ENCODE results near the gene MOCS2. TPM values are rescaled to one million over a fixed set of nuclear protein-coding genes. Genes with fewer than 3 reads are reported as not detected.
A peak's percentile ranks its signal among the peaks of the same experiment; 100 is the strongest.

Gene MOCS2
- total RNA-seq, 4 donors from 2014 or later, result 68.7 to 117 (median 86.4) TPM

DNA sequence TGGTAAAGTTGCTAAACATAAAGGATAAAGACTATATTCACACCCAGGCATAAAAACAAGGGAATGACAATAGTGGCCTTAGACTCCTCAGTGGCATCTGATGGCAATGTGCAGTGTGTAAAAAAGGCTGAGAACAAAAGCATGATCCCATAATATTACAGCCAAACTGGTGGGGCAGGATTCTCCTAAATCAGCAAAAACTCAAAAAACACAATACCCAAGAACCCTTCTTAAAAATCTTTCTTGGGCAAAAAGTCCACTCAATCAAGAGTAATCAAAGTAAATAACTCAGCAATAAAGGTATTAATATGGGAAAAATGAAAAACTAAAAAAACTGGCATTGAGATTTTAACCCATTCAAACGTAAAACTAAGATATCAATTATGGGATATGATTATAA, 1.6 kb upstream of the MOCS2 start:
- H3K9me3 ChIP-seq, result no peaks in the 10 kb centered on the region
- no peak for ATAC-seq
- H3K4me3 ChIP-seq, result no peak overlapping the region
- peaks cover 0 to 43% (median 2%) of the 10 kb centered on the region in 3 donors for H3K4me1 ChIP-seq
- peaks cover 0 to 8% of the 10 kb centered on the region in 2 donors for H3K36me3 ChIP-seq
- no peaks in the 10 kb centered on the region for H3K27me3 ChIP-seq
- H3K27ac ChIP-seq, result no peak overlapping the region
- WGBS, 2 donors (ENCODE audit: low coverage in 1 of 2), result 89% methylated on average over 1 of the region's 1 CpG; no CpG with 5 or more reads in 1 of the 2 donors
- TF ChIP-seq POLR2A (IDR thresholded peaks at IDR 0.05) (no peak), EP300 (IDR thresholded peaks at IDR 0.05) (no peak), POLR2AphosphoS5 (IDR thresholded peaks at IDR 0.05) (no peak)
- TF ChIP-seq, protein P1, sequence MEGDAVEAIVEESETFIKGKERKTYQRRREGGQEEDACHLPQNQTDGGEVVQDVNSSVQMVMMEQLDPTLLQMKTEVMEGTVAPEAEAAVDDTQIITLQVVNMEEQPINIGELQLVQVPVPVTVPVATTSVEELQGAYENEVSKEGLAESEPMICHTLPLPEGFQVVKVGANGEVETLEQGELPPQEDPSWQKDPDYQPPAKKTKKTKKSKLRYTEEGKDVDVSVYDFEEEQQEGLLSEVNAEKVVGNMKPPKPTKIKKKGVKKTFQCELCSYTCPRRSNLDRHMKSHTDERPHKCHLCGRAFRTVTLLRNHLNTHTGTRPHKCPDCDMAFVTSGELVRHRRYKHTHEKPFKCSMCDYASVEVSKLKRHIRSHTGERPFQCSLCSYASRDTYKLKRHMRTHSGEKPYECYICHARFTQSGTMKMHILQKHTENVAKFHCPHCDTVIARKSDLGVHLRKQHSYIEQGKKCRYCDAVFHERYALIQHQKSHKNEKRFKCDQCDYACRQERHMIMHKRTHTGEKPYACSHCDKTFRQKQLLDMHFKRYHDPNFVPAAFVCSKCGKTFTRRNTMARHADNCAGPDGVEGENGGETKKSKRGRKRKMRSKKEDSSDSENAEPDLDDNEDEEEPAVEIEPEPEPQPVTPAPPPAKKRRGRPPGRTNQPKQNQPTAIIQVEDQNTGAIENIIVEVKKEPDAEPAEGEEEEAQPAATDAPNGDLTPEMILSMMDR (IDR thresholded peaks at IDR 0.05), result no peak

DNA sequence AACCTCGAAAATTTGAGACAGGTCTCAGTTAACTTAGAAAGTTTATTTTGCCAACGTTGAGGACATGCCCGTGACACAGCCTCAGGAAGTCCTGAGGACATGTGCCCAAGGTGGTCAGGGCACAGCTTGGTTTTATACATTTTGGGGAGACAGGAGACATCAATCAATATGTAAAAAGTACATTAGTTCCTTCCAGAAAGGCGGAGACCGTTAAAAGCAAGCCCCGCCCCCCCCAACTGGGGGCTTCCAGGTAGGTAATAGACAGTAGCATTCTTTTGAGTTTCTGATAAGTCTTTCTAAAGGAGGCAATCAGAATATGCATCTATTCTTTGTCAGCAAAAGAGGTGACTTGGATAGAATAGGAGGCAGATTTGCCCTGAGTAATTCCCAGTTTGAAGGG, 599 bp upstream of the MOCS2 start:
- Histone ChIP-seq H3K4me3 (peak overlapping the region; percentile 48 to 90), H3K27ac (peak overlapping the region; percentile 8 to 90 (median 85)), H3K27me3 (no peaks in the 10 kb centered on the region), H3K4me1 (peaks cover 0 to 52% (median 2%) of the 10 kb centered on the region in 3 donors), H3K9me3 (no peaks in the 10 kb centered on the region), H3K36me3 (peaks cover 0 to 8% of the 10 kb centered on the region in 2 donors)
- 0 to 19% methylated on average over 1 to 6 of the region's 6 CpGs for WGBS, 2 donors (ENCODE audit: low coverage in 1 of 2)
- no peak for ATAC-seq
- no peak for TF ChIP-seq POLR2A (IDR thresholded peaks at IDR 0.05)
- no peak for TF ChIP-seq POLR2AphosphoS5 (IDR thresholded peaks at IDR 0.05)
- TF ChIP-seq, protein P1 (IDR thresholded peaks at IDR 0.05), result no peak
- TF ChIP-seq EP300 (IDR thresholded peaks at IDR 0.05), result no peak

DNA sequence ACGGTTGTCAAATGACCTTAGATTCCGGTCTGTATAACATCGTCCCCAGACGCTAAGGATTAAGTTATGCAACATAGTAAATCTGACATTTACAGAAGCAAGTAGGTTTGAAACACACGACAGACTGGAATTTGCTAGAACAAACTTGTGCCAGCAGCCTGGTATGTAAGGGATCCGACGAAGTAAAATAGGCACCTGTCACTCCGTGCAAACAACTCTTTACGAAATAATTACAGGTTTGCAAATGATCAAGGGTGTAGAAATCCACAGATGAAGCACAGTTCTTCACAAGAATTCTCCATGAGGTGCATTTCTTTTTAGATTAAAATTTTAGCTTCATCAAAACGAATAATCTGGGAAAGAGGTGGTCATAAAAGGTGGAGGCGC, 508 bp downstream of the MOCS2 start:
- ATAC-seq, result no peak
- WGBS, 2 donors (ENCODE audit: low coverage in 1 of 2), result 0% methylated on average over 5 to 11 of the region's 11 CpGs
- no peaks in the 10 kb centered on the region for H3K27me3 ChIP-seq
- peak overlapping the region; percentile 1 to 90 (median 85) for H3K27ac ChIP-seq
- peak overlapping the region; percentile 48 to 90 for H3K4me3 ChIP-seq
- no peaks in the 10 kb centered on the region for H3K9me3 ChIP-seq
- peaks cover 0 to 56% (median 2%) of the 10 kb centered on the region in 3 donors for H3K4me1 ChIP-seq
- TF ChIP-seq, protein P1 (IDR thresholded peaks at IDR 0.05), result no peak
- TF ChIP-seq POLR2AphosphoS5 (IDR thresholded peaks at IDR 0.05), result no peak
- TF ChIP-seq EP300 (IDR thresholded peaks at IDR 0.05), result no peak
- no peak for TF ChIP-seq POLR2A (IDR thresholded peaks at IDR 0.05)
- peaks cover 0 to 20% of the 10 kb centered on the region in 2 donors for H3K36me3 ChIP-seq

DNA sequence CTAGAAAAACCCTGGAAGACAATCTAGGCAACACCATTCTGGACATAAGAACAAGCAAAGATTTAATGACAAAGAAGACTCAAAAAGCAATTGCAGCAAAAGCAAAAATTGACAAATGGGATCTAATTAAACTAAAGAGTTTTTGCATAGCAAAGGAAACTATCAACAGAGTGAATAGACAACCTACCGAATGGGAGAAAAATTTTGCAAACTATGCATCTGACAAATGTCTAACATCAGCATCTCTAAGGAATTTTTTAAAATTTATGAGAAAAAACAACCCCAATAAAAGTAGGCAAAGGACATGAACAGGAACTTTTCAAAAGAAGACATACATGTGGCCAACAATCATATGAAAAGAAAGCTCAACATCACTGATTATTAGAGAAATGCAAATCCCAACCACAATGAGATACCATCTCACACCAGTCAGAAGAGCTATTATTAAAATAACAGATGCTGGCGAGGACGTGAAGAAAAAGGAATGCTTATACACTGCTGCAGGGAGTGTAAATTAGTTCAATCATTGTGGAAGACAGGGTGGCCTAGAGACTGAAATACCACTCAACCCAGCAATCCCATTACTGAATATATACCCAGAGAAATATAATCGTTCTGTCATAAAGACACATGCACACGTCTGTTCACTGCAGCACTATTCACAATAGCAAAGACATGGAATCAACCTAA, 3.8 kb downstream of the MOCS2 start:
- no peak for TF ChIP-seq EP300 (IDR thresholded peaks at IDR 0.05)
- no peak for TF ChIP-seq POLR2AphosphoS5 (IDR thresholded peaks at IDR 0.05)
- TF ChIP-seq, protein P1 (IDR thresholded peaks at IDR 0.05), result no peak
- no peak for TF ChIP-seq POLR2A (IDR thresholded peaks at IDR 0.05)
- H3K27ac ChIP-seq, result no peak overlapping the region
- no peaks in the 10 kb centered on the region for H3K9me3 ChIP-seq
- no peaks in the 10 kb centered on the region for H3K27me3 ChIP-seq
- peaks cover 0 to 51% (median 2%) of the 10 kb centered on the region in 3 donors for H3K4me1 ChIP-seq
- H3K4me3 ChIP-seq, result no peak overlapping the region
- ATAC-seq, result no peak
- H3K36me3 ChIP-seq, result peaks cover 0 to 52% of the 10 kb centered on the region in 2 donors
- WGBS, 2 donors (ENCODE audit: low coverage in 1 of 2), result 66 to 74% methylated on average over 5 of the region's 5 CpGs

DNA sequence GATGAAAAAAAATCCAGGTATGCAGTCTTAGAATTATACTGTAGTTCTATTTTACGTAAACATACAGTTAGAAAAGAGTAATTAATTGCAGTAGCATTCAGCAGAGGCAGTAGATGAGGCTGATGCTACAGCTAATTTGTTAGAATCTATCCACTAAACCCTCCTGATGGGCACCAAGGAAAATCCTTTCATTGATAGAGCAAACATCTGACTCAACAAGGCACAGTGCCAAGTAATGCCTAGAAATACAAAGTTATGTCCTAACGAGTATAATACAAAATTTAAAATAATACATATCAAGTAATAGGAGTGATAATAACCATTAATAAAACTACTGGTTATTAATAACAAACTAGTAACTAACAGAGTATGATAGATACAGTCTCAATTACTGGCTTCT, 9.0 kb downstream of the MOCS2 start:
- Histone ChIP-seq H3K36me3 (peaks cover 0 to 90% of the 10 kb centered on the region in 2 donors), H3K4me3 (no peak overlapping the region), H3K27me3 (no peaks in the 10 kb centered on the region), H3K4me1 (peaks cover 0 to 30% (median 3%) of the 10 kb centered on the region in 3 donors), H3K27ac (peak overlapping the region in 1 of 4 donors; percentile 42), H3K9me3 (no peaks in the 10 kb centered on the region)
- 59% methylated on average over 2 of the region's 2 CpGs for WGBS, 2 donors (ENCODE audit: low coverage in 1 of 2)
- no peak for ATAC-seq
- TF ChIP-seq POLR2A (IDR thresholded peaks at IDR 0.05) (no peak), EP300 (IDR thresholded peaks at IDR 0.05) (no peak), POLR2AphosphoS5 (IDR thresholded peaks at IDR 0.05) (no peak)
- TF ChIP-seq, protein P1 (IDR thresholded peaks at IDR 0.05), result no peak
